Measurements from ENCODE around the gene LRRC8C. TPM values are rescaled to one million over a fixed set of nuclear protein-coding genes. Genes with fewer than 3 reads are reported as not detected.

LRRC8C gene
- total RNA-seq, 2 donors from 2014 or later: 2.0 to 12.4 TPM

GRCh38 chr1:89659322-89660081 lies 26.6 kb downstream of the LRRC8C start:
- intact Hi-C loops (cut with DNase I): no loop called here
- Histone ChIP-seq H3K4me3 (no peak overlapping the region), H3K27ac (no peak overlapping the region), H3K9me3 (no peaks in the 10 kb centered on the region), H3K4me1 (replicated peaks) (no peaks in the 10 kb centered on the region), H3K36me3 (no peaks in the 10 kb centered on the region), H3K27me3 (replicated peaks; ENCODE audit: insufficient read depth) (no peaks in the 10 kb centered on the region)
- 75% methylated on average over 5 of the region's 5 CpGs for WGBS
- no peak for DNase-seq (ENCODE audit: low spot score)
- TF ChIP-seq POLR2A (IDR thresholded peaks at IDR 0.05) (no peak), POLR2AphosphoS5 (IDR thresholded peaks at IDR 0.05) (no peak), CTCF (IDR thresholded peaks at IDR 0.05) (no peak)

GRCh38 chr1:89660224-89661061 lies 27.5 kb downstream of the LRRC8C start:
- intact Hi-C loops (cut with DNase I): no loop called here
- no peak overlapping the region for H3K4me3 ChIP-seq
- TF ChIP-seq CTCF (IDR thresholded peaks at IDR 0.05) (no peak), POLR2AphosphoS5 (IDR thresholded peaks at IDR 0.05) (no peak), POLR2A (IDR thresholded peaks at IDR 0.05) (no peak)
- H3K36me3 ChIP-seq: no peaks in the 10 kb centered on the region
- H3K27me3 ChIP-seq (replicated peaks; ENCODE audit: insufficient read depth): no peaks in the 10 kb centered on the region
- no peak for DNase-seq (ENCODE audit: low spot score)
- no peaks in the 10 kb centered on the region for H3K9me3 ChIP-seq
- no peaks in the 10 kb centered on the region for H3K4me1 ChIP-seq (replicated peaks)
- no peak overlapping the region for H3K27ac ChIP-seq
- 63% methylated on average over 3 of the region's 3 CpGs for whole genome bisulfite sequencing

- 95% methylated on average over 8 of the region's 8 CpGs for WGBS
- H3K4me1 ChIP-seq (replicated peaks): no peaks in the 10 kb centered on the region
- H3K9me3 ChIP-seq: no peaks in the 10 kb centered on the region
- H3K27ac ChIP-seq: no peak overlapping the region
- H3K27me3 ChIP-seq (replicated peaks; ENCODE audit: insufficient read depth): no peaks in the 10 kb centered on the region
- no peak overlapping the region for H3K4me3 ChIP-seq
- no peak for DNase-seq (ENCODE audit: low spot score)
- intact Hi-C loops (cut with DNase I): no loop called here
- no peaks in the 10 kb centered on the region for H3K36me3 ChIP-seq
- TF ChIP-seq POLR2AphosphoS5 (IDR thresholded peaks at IDR 0.05) (no peak), POLR2A (IDR thresholded peaks at IDR 0.05) (no peak), CTCF (IDR thresholded peaks at IDR 0.05) (no peak)
Measured at GRCh38 chr1:89665941-89666340, 33.0 kb downstream of the LRRC8C start.

GRCh38 chr1:89666640-89667039 lies 33.7 kb downstream of the LRRC8C start:
- Histone ChIP-seq H3K27ac (no peak overlapping the region), H3K9me3 (no peaks in the 10 kb centered on the region), H3K4me1 (replicated peaks) (no peaks in the 10 kb centered on the region), H3K4me3 (no peak overlapping the region), H3K27me3 (replicated peaks; ENCODE audit: insufficient read depth) (no peaks in the 10 kb centered on the region), H3K36me3 (no peaks in the 10 kb centered on the region)
- intact Hi-C loops (cut with DNase I): no loop called here
- TF ChIP-seq POLR2A (IDR thresholded peaks at IDR 0.05) (no peak), POLR2AphosphoS5 (IDR thresholded peaks at IDR 0.05) (no peak), CTCF (IDR thresholded peaks at IDR 0.05) (no peak)
- DNase-seq (ENCODE audit: low spot score): no peak
- WGBS: 73% methylated on average over 1 of the region's 1 CpG
